ENCODE data around the gene REEP2. TPM values are rescaled to one million over a fixed set of nuclear protein-coding genes. Genes with fewer than 3 reads are reported as not detected.
A peak's percentile ranks its signal among the peaks of the same experiment; 100 is the strongest.
"Not testable (repeated sequence)": the region's sequence is repeated elsewhere in the genome, so short reads cannot be mapped to it uniquely, and the experiment has no call there.

REEP2 gene
- polyA plus RNA-seq, 3 donors = 1.4 to 8.2 (median 2.0) TPM

DNA sequence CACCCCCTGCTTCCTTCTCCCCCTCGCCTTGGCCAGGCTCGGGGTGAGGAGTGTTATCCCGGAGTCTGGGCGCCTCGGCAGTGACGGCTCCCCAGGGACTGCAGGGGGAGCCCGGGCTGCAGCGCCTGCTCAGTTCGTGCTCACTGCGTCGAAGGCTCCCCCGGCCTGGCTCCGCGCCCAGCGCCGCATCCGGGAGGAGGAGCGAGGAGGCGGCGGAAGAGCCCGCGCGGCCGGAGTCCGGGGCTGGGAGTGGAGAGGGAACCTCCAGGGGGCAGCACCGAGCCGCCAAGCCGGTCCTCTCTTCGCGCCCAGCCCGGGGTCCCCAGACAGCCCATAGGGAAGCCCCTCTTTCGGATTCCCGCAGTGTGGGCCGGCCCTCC, 25.1 kb downstream of the REEP2 start:
- WGBS, 3 donors = 0 to 1% (median 1%) methylated on average over 27 to 34 of the region's 34 CpGs
- peak overlapping the region; percentile 75 for H3K27ac ChIP-seq (ENCODE audit: low read depth, low read length)

DNA sequence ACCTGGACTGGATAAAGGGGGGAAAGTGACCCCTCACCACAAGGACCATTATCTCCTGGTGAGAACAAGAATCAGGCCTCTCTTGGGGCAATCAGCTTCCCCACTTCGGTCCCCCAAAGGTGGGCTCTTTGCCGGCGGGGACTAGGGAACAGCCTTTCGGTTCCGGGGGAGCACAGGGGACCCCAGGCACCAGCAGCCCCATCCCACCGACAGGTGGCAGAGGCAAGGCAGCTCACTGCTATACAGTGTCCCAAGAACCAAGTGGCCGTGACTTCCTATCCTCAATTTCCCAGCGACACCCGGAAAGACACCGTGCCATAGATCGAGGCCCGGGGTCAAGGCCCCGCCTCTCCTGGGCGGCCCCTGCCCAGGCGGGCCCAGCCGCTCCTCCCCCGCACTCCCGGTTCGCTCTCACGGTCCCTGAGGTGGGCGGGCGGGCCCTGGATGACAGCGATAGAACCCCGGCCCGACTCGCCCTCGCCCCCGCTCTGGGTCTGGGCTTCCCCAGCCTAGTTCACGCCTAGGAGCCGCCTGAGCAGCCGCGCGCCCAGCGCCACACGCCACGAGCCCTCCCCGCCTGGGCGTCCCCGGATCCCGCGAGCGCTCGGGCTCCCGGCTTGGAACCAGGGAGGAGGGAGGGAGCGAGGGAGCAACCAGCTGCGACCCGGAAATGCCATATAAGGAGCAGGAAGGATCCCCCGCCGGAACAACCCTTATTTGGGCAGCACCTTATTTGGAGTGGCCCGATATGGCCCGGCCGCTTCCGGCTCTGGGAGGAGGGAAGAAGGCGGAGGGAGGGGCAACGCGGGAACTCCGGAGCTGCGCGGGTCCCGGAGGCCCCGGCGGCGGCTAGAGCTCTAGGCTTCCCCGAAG, 25.8 kb downstream of the REEP2 start:
- 0% methylated on average over 56 to 64 of the region's 64 CpGs for WGBS, 3 donors
- H3K27ac ChIP-seq (ENCODE audit: low read depth, low read length) = peak overlapping the region; percentile 45

DNA sequence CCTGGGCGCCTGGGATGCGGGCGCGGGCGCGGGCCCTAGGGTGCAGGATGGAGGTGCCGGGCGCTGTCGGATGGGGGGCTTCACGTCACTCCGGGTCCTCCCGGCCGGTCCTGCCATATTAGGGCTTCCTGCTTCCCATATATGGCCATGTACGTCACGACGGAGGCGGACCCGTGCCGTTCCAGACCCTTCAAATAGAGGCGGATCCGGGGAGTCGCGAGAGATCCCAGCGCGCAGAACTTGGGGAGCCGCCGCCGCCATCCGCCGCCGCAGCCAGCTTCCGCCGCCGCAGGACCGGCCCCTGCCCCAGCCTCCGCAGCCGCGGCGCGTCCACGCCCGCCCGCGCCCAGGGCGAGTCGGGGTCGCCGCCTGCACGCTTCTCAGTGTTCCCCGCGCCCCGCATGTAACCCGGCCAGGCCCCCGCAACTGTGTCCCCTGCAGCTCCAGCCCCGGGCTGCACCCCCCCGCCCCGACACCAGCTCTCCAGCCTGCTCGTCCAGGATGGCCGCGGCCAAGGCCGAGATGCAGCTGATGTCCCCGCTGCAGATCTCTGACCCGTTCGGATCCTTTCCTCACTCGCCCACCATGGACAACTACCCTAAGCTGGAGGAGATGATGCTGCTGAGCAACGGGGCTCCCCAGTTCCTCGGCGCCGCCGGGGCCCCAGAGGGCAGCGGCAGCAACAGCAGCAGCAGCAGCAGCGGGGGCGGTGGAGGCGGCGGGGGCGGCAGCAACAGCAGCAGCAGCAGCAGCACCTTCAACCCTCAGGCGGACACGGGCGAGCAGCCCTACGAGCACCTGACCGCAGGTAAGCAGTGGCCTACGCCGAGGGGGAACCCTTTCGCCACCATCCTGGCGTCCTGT, 26.6 kb downstream of the REEP2 start, which contains the start of gene EGR1:
Gene EGR1, plus strand, starts transcription at position 219 of the 864 bp plus-strand sequence. Its CDS starts 283 bp downstream, at position 502.
- WGBS, 3 donors = 0% methylated on average over 60 to 85 of the region's 85 CpGs
- H3K27ac ChIP-seq (ENCODE audit: low read depth, low read length) = peak within 1 kb of the TSS; percentile 45

DNA sequence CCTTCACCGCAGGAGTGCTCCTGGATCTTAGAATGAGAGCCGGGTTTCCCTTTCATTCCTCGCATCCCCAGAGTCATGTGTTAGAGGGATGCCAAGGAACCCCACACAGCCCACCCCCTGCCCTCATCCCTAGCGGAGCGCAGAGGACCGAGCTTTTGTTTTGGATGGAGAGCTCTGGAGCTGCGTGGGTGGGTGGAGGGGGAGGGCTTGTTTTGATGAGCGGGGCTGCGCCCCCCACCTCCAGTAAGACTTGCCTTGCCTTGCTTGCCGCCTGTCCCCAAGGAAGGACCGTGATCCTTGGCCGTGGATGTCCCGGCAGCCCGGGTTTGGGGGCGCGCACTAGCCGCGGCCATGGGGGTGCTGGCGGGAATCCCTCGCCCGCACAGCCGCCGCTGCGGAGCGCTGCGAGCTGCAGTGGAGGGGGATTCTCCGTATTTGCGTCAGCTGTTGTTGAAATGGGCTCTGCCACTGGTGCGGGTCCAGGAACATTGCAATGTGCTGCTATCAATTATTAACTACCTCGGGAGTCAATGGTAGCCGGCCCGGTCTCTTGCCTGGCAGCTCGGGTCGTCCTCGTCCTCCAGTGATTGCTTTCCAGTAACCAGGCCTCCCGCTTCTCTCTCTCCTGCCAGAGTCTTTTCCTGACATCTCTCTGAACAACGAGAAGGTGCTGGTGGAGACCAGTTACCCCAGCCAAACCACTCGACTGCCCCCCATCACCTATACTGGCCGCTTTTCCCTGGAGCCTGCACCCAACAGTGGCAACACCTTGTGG, 27.5 kb downstream of the REEP2 start:
- H3K27ac ChIP-seq (ENCODE audit: low read depth, low read length) = no peak overlapping the region
- 7 to 17% (median 13%) methylated on average over 39 of the region's 39 CpGs for whole genome bisulfite sequencing, 3 donors

DNA sequence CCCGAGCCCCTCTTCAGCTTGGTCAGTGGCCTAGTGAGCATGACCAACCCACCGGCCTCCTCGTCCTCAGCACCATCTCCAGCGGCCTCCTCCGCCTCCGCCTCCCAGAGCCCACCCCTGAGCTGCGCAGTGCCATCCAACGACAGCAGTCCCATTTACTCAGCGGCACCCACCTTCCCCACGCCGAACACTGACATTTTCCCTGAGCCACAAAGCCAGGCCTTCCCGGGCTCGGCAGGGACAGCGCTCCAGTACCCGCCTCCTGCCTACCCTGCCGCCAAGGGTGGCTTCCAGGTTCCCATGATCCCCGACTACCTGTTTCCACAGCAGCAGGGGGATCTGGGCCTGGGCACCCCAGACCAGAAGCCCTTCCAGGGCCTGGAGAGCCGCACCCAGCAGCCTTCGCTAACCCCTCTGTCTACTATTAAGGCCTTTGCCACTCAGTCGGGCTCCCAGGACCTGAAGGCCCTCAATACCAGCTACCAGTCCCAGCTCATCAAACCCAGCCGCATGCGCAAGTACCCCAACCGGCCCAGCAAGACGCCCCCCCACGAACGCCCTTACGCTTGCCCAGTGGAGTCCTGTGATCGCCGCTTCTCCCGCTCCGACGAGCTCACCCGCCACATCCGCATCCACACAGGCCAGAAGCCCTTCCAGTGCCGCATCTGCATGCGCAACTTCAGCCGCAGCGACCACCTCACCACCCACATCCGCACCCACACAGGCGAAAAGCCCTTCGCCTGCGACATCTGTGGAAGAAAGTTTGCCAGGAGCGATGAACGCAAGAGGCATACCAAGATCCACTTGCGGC, 28.2 kb downstream of the REEP2 start:
- WGBS, 3 donors = 94 to 96% (median 94%) methylated on average over 43 to 45 of the region's 45 CpGs
- no peak overlapping the region for H3K27ac ChIP-seq (ENCODE audit: low read depth, low read length)

DNA sequence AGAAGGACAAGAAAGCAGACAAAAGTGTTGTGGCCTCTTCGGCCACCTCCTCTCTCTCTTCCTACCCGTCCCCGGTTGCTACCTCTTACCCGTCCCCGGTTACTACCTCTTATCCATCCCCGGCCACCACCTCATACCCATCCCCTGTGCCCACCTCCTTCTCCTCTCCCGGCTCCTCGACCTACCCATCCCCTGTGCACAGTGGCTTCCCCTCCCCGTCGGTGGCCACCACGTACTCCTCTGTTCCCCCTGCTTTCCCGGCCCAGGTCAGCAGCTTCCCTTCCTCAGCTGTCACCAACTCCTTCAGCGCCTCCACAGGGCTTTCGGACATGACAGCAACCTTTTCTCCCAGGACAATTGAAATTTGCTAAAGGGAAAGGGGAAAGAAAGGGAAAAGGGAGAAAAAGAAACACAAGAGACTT, 28.9 kb downstream of the REEP2 start:
- WGBS, 3 donors = 86 to 95% (median 91%) methylated on average over 14 of the region's 14 CpGs

DNA sequence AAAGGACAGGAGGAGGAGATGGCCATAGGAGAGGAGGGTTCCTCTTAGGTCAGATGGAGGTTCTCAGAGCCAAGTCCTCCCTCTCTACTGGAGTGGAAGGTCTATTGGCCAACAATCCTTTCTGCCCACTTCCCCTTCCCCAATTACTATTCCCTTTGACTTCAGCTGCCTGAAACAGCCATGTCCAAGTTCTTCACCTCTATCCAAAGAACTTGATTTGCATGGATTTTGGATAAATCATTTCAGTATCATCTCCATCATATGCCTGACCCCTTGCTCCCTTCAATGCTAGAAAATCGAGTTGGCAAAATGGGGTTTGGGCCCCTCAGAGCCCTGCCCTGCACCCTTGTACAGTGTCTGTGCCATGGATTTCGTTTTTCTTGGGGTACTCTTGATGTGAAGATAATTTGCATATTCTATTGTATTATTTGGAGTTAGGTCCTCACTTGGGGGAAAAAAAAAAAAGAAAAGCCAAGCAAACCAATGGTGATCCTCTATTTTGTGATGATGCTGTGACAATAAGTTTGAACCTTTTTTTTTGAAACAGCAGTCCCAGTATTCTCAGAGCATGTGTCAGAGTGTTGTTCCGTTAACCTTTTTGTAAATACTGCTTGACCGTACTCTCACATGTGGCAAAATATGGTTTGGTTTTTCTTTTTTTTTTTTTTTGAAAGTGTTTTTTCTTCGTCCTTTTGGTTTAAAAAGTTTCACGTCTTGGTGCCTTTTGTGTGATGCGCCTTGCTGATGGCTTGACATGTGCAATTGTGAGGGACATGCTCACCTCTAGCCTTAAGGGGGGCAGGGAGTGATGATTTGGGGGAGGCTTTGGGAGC, 29.5 kb downstream of the REEP2 start:
- H3K27ac ChIP-seq (ENCODE audit: low read depth, low read length) = no peak overlapping the region
- WGBS, 3 donors = 90 to 92% (median 92%) methylated on average over 7 of the region's 7 CpGs

More for the DNA sequence above, 28.9 kb downstream of the REEP2 start:
- H3K27ac ChIP-seq (ENCODE audit: low read depth, low read length) = no peak overlapping the region

DNA sequence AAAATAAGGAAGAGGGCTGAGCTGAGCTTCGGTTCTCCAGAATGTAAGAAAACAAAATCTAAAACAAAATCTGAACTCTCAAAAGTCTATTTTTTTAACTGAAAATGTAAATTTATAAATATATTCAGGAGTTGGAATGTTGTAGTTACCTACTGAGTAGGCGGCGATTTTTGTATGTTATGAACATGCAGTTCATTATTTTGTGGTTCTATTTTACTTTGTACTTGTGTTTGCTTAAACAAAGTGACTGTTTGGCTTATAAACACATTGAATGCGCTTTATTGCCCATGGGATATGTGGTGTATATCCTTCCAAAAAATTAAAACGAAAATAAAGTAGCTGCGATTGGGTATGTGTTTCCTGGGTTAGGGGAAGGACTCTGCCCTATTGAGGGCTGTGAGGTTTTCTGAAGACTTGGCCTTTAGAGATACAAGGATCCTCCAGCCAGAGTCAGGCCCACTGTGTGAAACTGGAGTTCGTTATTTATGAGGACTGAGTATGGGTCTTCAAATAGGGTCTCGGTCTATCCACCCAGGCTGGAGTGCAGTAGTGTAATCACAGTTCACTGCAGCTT, 30.2 kb downstream of the REEP2 start:
- 88 to 89% (median 89%) methylated on average over 8 of the region's 8 CpGs for WGBS, 3 donors
- no peak overlapping the region for H3K27ac ChIP-seq (ENCODE audit: low read depth, low read length)

DNA sequence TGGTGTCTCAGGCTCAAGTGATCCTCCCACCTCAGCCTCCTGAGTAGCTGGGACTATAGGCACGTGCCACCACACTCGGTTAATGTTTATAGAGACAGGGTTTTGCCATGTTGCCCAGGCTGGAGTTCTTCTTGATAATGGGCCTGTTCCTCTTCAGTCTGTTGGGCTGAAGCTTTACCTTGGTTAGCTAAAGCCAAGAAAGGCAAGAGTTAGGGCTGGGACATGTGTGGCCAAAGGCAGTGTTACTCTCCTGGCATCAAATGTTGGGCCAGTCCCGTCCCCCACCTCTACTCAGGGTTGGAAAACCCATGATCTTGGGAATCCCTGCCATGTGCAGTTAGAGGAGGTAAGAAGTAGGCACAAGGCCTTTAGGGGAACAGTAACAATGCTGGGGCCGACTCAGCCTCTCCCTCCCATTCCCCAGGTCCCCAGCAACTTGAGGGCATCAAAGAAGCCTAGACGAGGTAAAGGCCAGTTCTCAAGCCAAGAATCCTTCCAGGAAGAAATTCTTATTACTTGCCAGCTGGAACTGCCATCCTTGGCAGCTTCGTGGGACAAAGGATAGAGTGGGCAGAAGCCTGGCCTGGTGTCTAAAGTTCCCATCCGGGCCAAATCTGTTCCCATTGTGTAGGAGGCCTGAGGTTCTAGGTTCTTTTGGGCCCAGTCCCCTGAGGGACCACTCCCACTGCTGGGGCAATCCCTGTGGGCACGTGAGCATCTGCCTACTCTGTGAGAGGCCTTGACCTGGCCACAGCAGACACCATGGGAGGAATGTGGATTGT, 30.9 kb downstream of the REEP2 start:
- WGBS, 3 donors = 71 to 79% (median 75%) methylated on average over 8 of the region's 8 CpGs
- no peak overlapping the region for H3K27ac ChIP-seq (ENCODE audit: low read depth, low read length)

DNA sequence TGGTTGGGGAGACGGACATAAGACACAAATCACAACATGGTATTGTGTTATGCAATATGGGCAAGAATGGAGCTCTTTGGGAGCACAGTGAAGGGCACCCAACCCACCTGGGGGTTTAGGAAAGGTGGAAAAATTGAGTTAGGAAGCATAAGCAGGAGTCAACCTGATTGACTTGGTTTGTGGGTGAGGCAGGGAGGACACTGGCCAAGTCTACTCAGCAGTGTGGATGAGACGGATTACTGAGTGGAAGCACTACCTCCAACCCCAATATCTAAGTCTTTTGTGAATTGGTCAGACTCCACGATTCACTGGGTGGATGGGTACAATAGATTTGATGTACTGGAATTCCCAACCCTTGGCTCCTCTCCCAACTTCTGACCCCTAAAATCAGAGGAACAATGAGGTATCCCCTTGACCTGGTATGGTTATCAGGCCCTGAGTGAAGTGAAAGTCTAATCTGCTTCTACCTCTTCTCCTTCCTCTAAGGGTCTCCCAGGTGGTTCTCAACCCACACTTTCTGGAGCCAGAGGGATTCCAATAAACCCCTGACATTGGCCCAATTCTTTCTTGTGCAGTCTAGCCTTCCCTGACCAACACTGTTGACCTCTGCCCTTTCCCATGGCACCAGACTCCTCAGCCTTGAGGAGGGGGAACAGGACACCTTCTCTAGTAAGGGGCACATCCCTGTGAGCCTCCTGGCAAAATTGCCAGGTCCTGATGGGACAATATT, 31.6 kb downstream of the REEP2 start:
- 78 to 80% (median 78%) methylated on average over 3 of the region's 3 CpGs for WGBS, 3 donors
- H3K27ac ChIP-seq (ENCODE audit: low read depth, low read length) = no peak overlapping the region

DNA sequence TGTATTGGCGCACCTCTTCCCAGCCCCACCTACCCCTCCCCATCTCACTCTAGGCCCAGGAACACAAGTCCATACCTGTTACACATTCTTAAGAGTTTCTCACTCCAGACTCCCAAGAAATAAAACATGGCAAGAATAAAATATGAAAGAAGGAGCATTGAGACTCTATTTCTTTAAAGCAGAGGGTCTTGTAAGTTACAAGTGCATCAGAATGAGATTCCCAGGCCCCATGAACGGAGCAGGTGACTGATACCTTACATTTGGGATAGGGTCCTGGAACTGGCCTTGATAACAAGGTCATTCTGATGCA, 32.1 kb downstream of the REEP2 start:
- WGBS, 3 donors = 65 to 90% (median 87%) methylated on average over 2 of the region's 2 CpGs
- no peak overlapping the region for H3K27ac ChIP-seq (ENCODE audit: low read depth, low read length)

DNA sequence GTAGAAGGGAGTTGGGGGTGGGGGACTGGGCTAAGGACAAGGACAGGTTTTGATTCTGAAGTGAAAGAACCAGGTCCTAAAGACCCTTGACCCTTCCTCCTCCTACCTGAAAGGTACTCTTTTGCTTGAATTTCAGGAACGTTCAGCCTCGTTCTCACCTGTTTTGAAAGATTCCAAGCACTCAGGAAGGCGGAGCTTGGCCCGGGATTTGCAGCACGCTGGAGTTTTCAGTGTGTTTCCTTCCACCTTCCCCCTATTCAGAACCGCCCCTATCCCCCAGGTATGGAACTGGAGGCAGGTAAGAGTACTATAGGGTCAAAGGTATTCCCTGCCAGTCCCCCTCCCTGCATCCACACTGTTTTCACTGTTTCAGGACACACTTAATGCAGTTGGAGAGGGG, 33.5 kb downstream of the REEP2 start:
- no peak overlapping the region for H3K27ac ChIP-seq (ENCODE audit: low read depth, low read length)
- WGBS, 3 donors = 35 to 59% (median 56%) methylated on average over 6 of the region's 6 CpGs

DNA sequence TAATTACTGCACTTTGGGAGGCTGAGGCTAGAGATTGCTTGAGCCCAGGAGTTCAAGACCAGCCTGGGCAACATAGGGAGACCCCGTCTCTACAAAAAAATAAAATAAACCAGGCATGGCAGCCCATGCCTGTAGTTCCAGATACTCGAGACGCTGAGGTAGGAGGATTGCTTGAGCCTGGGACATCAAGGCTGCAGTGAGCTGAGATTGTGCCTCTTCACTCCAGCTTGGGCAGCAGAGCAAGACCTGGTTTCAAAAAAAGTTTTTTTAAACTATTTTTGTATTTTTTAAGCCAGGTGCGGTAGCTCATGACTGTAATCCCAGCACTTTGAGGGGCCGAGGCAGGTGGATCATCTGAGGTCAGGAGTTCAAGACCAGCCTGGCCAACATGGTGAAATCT, 34.3 kb downstream of the REEP2 start:
- 90 to 96% (median 94%) methylated on average over 5 of the region's 5 CpGs for WGBS, 3 donors
- H3K27ac ChIP-seq (ENCODE audit: low read depth, low read length) = not testable (repeated sequence)

DNA sequence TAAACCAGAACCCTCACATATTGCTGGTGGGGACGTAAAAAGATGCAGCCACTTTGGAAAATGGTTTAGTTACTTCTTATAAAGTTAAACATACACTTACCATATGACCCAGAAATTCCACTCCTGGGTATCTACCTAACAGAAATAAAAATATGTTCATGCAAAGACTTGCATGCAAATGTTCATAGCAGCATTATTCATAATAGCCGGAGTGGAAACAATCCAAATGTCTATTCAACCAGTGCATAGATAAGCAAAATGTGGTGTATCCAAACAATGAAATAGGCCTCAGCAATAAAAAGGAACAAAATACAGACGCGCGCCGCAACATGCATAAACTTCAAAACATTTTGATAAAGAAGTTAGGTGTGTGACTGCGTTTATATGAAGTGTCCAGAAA, 38.1 kb downstream of the REEP2 start:
- WGBS, 3 donors = 87 to 93% (median 92%) methylated on average over 7 of the region's 7 CpGs
- H3K27ac ChIP-seq (ENCODE audit: low read depth, low read length) = no peak overlapping the region

DNA sequence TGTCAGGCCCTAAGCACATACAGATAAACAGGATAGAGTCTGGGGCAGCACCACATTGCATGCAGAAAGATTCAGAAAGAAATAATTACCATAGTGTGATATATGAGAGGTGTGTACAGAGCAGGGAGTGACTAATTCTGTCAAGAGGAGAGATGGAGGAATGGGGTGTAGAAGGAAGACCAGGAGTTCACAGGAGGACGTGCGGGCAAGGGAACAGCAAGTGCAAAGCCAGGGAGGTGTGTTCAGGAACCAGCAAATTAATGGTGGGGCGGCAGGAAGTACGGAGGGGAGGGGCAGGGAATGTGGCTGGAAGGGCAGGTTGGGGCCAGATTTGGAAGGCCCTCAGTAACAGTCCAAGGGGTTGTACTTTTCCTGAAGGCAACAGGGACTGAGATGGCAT, 43.8 kb downstream of the REEP2 start:
- H3K27ac ChIP-seq (ENCODE audit: low read depth, low read length) = no peak overlapping the region
- WGBS, 3 donors = 61 to 74% (median 72%) methylated on average over 4 of the region's 4 CpGs

All from adipose tissue (tissue), 3 donors.